Hypothalamus (tissue), 51 donors: ENCODE data around the gene NTN3.
"Not testable (repeated sequence)": the region's sequence is repeated elsewhere in the genome, so short reads cannot be mapped to it uniquely, and the experiment has no call there.

Source experiments
- DNase-seq, 51 donors: peaks; one replicate each; lab custom pipeline; 2025; lab: John Stamatoyannopoulos, UW

The NTN3 gene

GRCh38 chr16:2439598-2439997, 31.5 kb upstream of the NTN3 start:
- DNase-seq: no peak

- DNase-seq: not testable (repeated sequence)
Measured at GRCh38 chr16:2441143-2441804, 29.8 kb upstream of the NTN3 start.

GRCh38 chr16:2443555-2443954, 27.5 kb upstream of the NTN3 start:
- DNase-seq: no peak

GRCh38 chr16:2447920-2448583, 23.0 kb upstream of the NTN3 start:
- no peak for DNase-seq

DNA sequence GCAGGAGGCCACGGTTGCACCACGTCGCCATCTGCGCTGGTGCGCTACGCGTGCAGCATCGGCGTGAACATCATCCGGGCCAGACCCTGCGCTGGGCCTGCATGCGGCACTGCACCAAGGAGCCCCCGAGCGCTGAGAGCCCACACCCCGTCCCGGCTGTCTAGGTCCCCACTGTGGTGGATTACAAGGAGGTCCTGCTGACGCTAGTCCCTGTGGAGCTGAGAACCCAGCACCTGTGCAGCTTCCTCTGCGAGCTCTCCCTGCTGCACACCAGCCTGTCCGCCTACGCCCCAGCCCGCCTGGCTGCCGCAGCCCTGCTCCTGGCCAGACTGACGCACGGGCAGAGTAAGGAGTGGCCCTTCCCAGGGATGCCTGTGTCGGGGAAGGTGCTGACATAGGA, 22.0 kb upstream of the NTN3 start:
- no peak for DNase-seq

DNA sequence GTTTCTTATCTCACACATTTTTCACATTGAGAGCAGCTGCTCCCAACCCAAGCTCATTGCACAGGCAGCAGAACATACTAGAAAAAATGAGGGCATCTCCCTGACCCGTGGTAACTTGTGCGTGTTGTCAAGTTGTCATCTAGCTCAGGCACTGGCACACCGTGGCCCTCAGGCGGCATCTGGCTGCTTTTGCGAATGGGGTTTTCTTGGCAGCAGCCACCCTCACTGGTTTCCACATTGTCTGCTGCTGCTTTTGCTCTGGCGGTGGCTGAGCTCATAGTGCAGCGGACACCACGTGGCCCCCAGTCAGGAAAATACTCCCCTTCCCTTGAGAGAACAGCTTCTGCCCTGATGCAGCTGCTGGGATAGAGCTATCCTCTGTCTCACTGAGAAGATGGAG, 20.6 kb upstream of the NTN3 start:
- DNase-seq: peak in 40 of 51 donors; percentile 8 to 89 (median 57)

DNA sequence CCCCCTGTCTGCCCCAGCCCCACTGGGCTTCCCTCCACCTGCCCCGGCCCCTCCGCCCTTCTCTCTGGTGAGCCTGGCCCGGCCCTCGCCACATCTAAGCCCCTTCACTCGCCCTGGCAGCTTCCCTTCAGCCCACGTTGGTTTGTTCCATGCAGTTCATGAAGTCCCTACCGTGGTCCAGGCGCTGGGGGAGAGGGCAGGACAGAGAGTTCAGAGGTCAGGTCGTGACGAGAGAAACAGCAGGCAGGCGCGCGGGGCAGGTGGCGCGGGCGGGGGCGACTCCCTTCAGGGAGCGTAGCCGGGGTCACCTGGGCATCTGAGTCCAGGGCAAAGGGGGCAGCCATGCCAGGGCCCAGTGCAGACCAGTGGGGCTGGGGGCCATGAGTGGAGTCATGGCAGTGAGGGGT, 20.1 kb upstream of the NTN3 start:
- no peak for DNase-seq

- DNase-seq: no peak
Measured at GRCh38 chr16:2451851-2452320, 19.2 kb upstream of the NTN3 start.

DNA sequence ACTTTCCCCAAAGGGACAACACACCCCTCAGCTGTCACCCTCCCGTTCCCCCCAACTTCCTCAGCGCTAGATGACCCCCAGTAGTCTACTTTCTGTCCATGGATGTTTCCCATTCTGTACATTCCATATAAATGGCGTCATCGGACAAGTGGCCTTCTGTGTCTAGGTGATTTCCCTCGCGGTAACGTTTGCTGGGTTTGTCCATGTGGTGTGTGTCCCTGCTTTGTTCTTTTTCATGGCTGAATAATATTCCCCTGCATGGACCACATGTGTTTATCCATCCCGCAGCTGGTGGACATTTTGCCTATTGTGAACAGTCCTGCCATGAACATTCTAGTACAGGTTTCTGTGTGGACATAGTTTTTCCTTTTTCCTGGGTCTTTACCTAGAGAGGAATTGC, 18.4 kb upstream of the NTN3 start:
- no peak for DNase-seq

DNA sequence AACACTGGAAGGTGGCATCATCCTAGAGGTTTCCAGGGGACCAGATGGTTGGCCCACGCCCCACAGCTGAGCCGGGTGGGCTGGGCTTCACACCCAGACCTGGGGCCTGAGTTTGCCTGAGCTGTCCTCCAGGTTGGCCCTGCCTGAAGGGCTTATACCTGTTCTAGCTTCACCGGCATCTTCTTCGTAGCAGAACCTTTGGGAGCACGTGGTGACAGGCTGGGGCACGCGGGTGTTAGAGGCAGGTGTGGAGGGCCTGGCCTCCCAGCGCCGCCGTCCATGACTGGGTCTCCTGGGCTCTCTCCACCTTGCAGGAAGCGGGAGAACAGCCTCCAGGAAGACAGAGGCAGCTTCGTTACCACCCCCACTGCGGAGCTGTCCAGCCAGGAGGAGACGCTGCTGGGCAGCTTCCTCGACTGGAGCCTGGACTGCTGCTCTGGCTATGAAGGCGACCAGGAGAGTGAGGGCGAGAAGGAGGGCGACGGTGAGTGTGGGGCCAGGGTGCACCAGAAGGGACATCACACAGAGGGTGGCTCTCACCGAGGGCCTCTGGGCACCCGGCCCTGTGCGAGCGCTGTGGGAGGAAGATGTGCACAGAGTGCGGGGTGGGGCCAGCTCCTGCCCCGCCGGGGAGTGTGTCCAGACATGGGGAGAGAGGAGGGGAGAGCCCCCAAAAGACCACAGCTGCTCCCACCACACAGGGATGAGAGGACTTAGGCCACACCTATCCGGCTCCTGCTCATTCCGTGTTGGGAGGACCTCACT, 15.8 kb upstream of the NTN3 start:
- no peak for DNase-seq

GRCh38 chr16:2456551-2457153, 14.4 kb upstream of the NTN3 start:
- DNase-seq: no peak

- no peak for DNase-seq
Measured at GRCh38 chr16:2457267-2457666, 13.8 kb upstream of the NTN3 start.

DNA sequence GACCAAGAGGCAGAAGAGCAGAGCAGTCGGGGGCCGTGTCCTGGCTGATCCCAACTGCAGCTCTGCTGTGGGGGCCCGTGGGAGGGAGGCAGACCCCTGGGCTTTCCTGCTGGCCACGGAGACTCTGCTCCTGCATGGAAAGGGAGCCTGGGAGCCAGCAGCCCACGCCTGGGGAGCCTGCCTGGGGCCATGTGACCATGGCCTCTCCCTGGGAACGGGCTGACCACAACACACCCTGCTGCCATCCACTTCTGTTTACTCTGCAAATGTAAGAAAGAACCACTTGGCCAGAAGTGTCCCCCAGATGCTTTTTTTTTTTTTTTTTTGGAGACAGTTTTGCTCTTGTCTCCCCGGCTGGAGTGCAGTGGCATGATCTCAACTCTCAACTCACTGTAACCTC, 13.2 kb upstream of the NTN3 start:
- no peak for DNase-seq

DNA sequence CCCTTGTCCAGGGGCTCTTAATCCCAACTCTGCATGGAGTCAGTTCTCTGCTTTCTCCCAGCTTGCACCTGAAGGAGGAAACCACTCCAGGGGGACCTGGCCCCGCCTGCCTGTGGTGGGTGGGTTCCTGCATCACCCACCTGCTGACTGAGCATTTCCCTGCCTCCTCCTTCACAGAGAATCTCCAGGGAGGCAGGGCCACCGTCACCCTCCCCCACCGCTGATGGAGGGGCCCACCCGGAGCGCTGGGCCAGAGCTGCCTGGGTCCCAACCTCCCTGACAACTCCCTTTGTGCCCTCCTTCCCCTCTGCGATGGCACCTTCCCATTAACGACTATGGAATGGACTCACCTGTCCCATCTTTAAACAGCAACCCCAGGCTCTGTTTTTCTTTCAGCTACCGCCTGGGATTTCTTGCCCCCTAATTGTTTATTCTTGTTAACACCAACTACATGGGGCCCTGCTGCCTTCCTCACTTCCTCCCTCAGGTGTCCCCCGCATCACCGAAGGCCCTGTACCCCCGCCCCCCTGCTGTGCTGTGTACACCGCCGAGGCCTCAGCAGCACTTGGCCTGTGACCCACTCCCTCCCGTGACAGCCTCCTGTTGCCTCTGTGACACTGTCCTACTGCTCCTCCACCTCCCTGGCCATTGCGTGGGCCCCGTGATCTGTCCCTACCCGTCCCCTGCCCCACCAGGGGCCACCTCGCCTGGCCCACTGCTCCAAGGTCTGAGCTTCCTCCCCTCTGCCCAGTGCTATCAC, 12.0 kb upstream of the NTN3 start:
- DNase-seq: no peak

DNA sequence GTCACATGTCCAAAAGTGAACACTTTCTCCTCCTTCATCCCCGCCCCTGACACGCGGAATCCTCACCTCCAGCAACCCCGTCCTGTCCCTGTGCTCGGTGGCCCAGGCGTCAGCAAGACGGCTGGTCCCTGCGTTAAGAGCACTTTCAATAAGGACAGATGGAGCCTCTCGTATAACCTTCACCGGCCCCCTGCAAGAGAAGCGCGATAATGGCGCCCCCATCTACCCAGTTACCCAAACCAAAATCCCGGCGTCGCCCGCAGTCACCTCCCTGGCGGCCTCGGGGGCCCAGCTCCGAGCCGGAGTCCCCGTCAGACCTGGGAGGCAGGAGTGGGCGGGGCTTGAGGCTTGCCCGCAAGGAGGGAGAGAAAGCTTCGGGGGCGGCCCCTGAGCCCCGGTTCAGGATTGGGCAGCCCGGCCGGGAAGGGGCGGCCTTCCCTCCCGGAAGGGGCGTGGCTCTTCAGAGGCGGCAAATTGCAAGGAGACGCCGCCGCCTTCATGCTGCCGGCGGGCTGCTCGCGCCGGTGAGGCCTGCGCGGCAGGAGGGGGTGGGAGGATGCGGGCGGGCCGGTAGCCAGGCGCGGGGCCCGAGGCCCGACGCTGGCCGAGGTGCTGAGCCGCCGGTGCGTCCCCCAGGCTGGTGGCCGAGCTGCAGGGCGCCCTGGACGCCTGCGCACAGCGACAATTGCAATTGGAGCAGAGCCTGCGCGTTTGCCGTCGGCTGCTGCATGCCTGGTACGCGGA, 11.3 kb upstream of the NTN3 start, which contains the start of gene TEDC2:
Gene TEDC2 (plus strand): TSS at position 463 of the 744 bp plus-strand sequence. CDS start 36 bp downstream, at position 499.
- peak in 50 of 51 donors; percentile 53 to 96 (median 88) for DNase-seq

DNA sequence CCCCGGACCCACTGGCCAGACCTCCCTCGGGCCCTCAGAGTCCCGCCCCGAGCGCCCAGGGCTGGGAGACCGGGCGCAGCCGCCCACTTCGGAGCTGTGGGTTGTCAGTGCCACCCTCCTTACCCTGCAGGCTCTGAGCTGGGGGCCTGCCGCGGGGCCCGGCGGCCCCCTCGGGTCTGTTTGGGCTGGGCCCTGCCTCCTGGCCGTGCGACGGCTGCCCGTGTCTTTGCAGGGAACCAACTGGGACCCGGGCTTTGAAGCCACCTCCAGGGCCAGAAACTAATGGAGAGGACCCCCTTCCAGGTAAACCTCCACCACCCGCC, 10.7 kb upstream of the NTN3 start:
- no peak for DNase-seq

GRCh38 chr16:2460916-2461315, 10.2 kb upstream of the NTN3 start:
- no peak for DNase-seq

DNA sequence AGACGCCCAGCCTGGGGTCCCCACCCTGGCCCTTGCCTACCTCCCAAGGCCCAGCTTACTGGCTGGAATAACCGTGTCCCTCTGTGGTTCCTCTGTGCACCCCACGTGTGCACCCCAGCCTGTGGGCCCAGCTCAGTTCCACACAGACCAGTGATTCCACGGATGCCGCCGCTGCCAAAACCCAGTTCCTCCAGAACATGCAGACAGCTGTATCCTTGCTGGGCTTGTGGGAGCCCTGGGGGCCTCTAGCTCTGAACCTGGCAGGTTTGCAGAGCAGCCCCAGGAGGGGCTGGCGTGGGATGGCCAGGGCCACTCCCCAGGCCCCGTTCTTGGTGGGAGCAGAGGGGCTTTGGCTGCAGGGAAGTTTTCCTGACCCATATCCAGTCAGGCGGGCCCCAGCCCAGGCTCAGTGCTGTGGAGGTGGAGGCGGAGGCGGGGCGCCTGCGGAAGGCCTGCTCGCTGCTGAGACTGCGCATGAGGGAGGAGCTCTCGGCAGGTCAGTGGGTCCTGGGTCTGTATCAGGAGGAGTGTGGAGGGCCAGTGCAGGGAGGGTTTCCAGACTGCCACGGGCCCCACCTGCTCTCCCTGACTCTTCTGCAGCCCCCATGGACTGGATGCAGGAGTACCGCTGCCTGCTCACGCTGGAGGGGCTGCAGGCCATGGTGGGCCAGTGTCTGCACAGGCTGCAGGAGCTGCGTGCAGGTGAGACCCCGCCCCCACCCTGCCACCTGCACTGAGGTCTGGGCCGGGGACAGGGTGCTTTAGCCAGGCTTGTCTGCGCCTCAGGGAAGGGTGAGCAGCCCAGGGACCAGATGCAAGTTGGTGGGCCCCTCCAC, 8.8 kb upstream of the NTN3 start:
- DNase-seq: no peak

DNA sequence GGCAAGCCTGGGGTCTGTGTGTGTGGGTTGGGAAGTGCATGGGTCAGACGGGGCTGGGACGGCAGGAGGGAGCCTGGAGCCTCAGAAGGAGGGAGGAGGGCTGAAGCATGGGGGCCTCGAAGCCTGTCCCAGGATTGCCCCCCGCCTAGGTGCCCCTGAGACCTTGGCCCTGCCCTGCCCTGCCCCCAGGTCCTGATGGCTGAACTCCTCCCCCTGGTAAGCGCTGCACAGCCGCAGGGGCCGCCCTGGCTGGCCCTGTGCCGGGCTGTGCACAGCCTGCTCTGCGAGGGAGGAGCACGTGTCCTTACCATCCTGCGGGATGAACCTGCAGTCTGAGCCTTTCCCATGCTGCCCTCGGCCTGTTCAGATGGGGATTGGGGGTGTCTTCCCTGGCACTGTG, 6.8 kb upstream of the NTN3 start:
- DNase-seq: no peak
